Prostate gland (tissue), 2 donors: ENCODE measurements around the gene ZBTB49. TPM values are rescaled to one million over a fixed set of nuclear protein-coding genes. Genes with fewer than 3 reads are reported as not detected.

ENCODE experiments used
- DNase-seq: peaks from one replicate; pipeline ENCODE4 v3.0.0-alpha.2; 2019; ENCODE audit warnings: low spot score
- H3K27ac ChIP-seq, 2 donors: fragments of 200-600 bp; sonication (generic); 2 replicates each; pipeline ENCODE4 v1.5.1; 2017 to 2019
- H3K27me3 ChIP-seq: fragments of 200-600 bp; sonication (generic); replicated peaks from 2 replicates; pipeline ENCODE4 v1.5.1; 2019; ENCODE audit not compliant: insufficient read depth
- H3K36me3 ChIP-seq, 2 donors: fragments of 200-600 bp; sonication (generic); 1 replicate in 1 of 2; 2 replicates in 1 of 2; pipeline versions ENCODE4 v1.5.1 to v1.8.1; 2017 to 2019
- H3K4me1 ChIP-seq: fragments of 200-600 bp; sonication (generic); replicated peaks from 2 replicates; pipeline ENCODE4 v1.5.1; 2019
- H3K4me3 ChIP-seq, 2 donors: fragments of 200-600 bp; sonication (generic); 2 replicates each; pipeline ENCODE4 v1.5.1; 2017 to 2019
- H3K9me3 ChIP-seq: fragments of 200-600 bp; sonication (generic); 2 replicates; pipeline ENCODE4 v1.5.1; 2017
- CTCF ChIP-seq, 4 experiments: fragments of 200-600 bp in 2 of 4; fragments of 450-650 bp in 2 of 4; sonication (generic) in 2 of 4; IDR thresholded peaks; 1 replicate in 3 of 4; 2 replicates in 1 of 4; pipeline ENCODE4 v1.5.1; 2016 to 2019; ENCODE audit warnings: antibody characterized with exemption in 4 of 4, mild to moderate bottlenecking in 2 of 4, moderate library complexity in 2 of 4
- POLR2A ChIP-seq: fragments of 450-650 bp; IDR thresholded peaks from one replicate; pipeline ENCODE4 v1.6.1; 2016; ENCODE audit warnings: antibody characterized with exemption, mild to moderate bottlenecking
- POLR2AphosphoS5 ChIP-seq: sonication (generic); formaldehyde crosslinking; IDR thresholded peaks from one replicate; pipeline ENCODE4 v1.6.1; 2017; ENCODE audit warnings: antibody characterized with exemption
- WGBS: methylation state at CpG from one replicate; pipeline ENCODE4 v1.1.5; 2018; 5-methylcytosine and 5-hydroxymethylcytosine counted together
- intact Hi-C: fragments of 100-400 bp; cut with DNase I; formaldehyde crosslinking; loops from one replicate; pipeline ENCODE4 v1.14.2; 2022
- total RNA-seq, 2 donors: library from RNA; depleted of rRNA; stranded (reverse); fragments of >200 nt; gene quantifications; one replicate each; pipeline ENCODE4 v1.1.0, GENCODE V29; 2016

The ZBTB49 gene
- total RNA-seq, 2 donors from 2014 or later: 5.1 to 10.3 TPM

DNA sequence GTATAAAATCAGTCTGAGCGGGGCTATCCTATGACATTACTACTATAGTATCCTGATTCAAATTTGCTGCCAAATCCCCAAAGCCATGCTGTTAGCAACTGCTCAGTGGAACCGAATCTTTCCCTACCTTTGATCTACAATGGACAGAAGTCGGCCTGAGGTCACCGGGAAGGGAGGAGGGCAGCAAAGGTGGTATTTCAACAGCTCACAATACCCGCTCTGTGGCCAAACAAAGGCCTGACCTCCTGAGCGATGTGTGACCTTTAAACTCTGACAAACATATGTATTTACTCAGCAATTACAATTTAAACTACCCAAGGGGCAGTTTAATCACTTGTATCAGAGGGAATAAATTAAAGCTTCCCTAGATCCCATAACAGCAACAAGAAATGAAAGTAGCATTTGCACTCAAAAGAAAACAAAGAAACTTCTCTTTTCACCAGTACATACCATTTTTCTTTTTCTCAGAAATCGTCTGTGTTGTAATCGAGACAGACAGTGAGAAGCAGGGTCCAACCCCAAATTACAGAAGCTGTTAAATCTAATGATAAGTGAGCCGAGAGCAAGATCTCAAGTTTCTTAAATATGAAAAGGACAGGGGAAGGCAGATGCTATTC, 30.5 kb upstream of the ZBTB49 start:
- Histone ChIP-seq H3K36me3 (no peaks in the 10 kb centered on the region), H3K9me3 (no peaks in the 10 kb centered on the region), H3K4me1 (no peaks in the 10 kb centered on the region), H3K4me3 (no peak overlapping the region), H3K27ac (no peak overlapping the region), H3K27me3 (no peaks in the 10 kb centered on the region)
- 30% methylated on average over 9 of the region's 9 CpGs for WGBS
- no peak for DNase-seq
- intact Hi-C loops: no loop called here
- no peak for TF ChIP-seq POLR2A
- TF ChIP-seq POLR2AphosphoS5: no peak
- TF ChIP-seq CTCF (IDR thresholded peaks at IDR 0.05): no peak

DNA sequence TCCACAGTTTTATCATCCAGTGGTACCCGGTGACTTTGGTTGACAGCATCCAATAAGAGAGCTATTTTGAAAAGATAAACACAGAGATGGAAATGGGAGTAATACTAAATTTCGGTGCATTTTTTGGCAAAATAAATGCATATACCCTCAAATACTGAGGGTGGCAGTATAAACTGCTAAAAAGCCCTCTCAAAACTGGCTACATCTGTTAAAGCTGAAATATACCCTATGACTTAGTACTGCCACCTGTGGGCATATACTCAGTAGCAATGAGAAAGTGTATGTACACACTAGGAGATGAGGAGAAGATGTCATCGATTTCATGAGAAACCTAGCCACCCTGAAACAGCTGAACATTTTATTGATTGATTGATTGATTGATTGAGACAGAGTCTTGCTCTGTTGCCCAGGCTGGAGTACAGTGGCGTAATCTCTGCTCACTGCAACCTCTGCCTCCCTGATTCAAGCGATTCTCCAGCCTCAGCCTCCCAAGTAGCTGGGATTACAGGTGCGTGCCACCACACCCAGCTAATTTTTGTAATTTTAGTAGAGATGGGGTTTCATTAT, 29.8 kb upstream of the ZBTB49 start:
- TF ChIP-seq POLR2AphosphoS5 (no peak), CTCF (IDR thresholded peaks at IDR 0.05) (peak in 1 of 4 experiments; percentile 21)
- Histone ChIP-seq H3K36me3 (no peaks in the 10 kb centered on the region), H3K27me3 (no peaks in the 10 kb centered on the region), H3K9me3 (no peaks in the 10 kb centered on the region), H3K4me3 (no peak overlapping the region), H3K27ac (no peak overlapping the region), H3K4me1 (no peaks in the 10 kb centered on the region)
- no peak for DNase-seq
- WGBS: 76% methylated on average over 6 of the region's 6 CpGs
- intact Hi-C loops: no loop called here

DNA sequence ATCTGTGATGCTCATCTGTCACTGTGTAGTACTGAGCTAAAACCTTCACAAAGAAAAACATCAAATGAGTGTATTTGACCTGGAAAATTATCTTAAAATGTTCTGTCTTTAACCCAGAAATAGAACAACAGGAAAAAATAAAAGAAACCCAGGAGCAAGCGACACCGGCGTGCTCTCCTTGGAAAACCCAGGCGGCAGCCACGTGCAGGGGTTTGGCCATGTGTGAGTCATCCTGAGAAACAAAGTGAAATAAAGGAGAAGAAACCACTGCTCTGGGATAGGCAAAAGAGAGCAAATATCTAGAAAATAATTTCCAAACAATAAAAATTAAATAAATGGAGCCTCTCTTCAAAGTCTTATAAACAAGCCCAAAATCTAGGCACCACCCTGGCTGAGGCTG, 22.1 kb upstream of the ZBTB49 start:
- Histone ChIP-seq H3K36me3 (no peaks in the 10 kb centered on the region), H3K4me1 (no peaks in the 10 kb centered on the region), H3K27ac (no peak overlapping the region), H3K9me3 (no peaks in the 10 kb centered on the region), H3K27me3 (no peaks in the 10 kb centered on the region), H3K4me3 (no peak overlapping the region)
- TF ChIP-seq CTCF (IDR thresholded peaks at IDR 0.05) (no peak), POLR2AphosphoS5 (no peak), POLR2A (no peak)
- 91% methylated on average over 5 of the region's 5 CpGs for WGBS
- DNase-seq: no peak
- intact Hi-C loops: no loop called here

DNA sequence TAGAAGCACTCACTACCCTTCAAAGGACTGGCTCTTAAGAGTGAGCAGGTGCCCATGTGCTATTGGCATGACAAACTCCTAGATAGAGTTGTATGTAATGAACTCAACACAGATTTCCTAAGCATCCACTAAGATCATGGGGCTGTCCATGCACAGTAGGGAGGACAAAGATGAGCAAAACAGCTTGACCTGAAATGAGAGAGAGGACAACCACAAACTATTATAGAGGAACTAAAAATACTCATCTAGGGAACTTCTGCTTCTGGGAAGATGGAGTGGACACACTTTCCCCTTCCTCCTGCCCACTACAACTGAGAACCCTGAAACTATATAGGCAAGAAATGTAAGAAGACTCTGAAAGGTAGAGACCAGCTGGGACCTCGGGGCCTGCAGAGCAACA, 21.3 kb upstream of the ZBTB49 start:
- no peak overlapping the region for H3K4me3 ChIP-seq
- intact Hi-C loops: no loop called here
- TF ChIP-seq POLR2A: no peak
- TF ChIP-seq POLR2AphosphoS5: no peak
- no peak for TF ChIP-seq CTCF (IDR thresholded peaks at IDR 0.05)
- no peaks in the 10 kb centered on the region for H3K9me3 ChIP-seq
- peaks cover 0 to 3% of the 10 kb centered on the region in 2 donors for H3K36me3 ChIP-seq
- H3K27ac ChIP-seq: no peak overlapping the region
- no peaks in the 10 kb centered on the region for H3K27me3 ChIP-seq
- no peak for DNase-seq
- H3K4me1 ChIP-seq: no peaks in the 10 kb centered on the region
- WGBS: 89% methylated on average over 1 of the region's 1 CpG

GRCh38 chr4:4269331-4269731, 20.7 kb upstream of the ZBTB49 start:
- no peak for DNase-seq
- no peaks in the 10 kb centered on the region for H3K4me1 ChIP-seq
- H3K9me3 ChIP-seq: no peaks in the 10 kb centered on the region
- H3K4me3 ChIP-seq: no peak overlapping the region
- H3K36me3 ChIP-seq: peaks cover 0 to 8% of the 10 kb centered on the region in 2 donors
- TF ChIP-seq POLR2AphosphoS5 (no peak), POLR2A (no peak), CTCF (IDR thresholded peaks at IDR 0.05) (no peak)
- no peak overlapping the region for H3K27ac ChIP-seq
- H3K27me3 ChIP-seq: no peaks in the 10 kb centered on the region
- intact Hi-C loops: no loop called here
- WGBS: 91% methylated on average over 11 of the region's 11 CpGs
